NT2/D1 (cell line): ENCODE results near the gene TNFSF13.

Experiments used
- DNase-seq: peaks from one replicate; pipeline ENCODE4 v3.0.0-alpha.2; 2011; ENCODE audit warnings: low read depth, low spot score
- H3K27me3 ChIP-seq: 2 replicates; pipeline ENCODE4 v1.6.0; 2011; ENCODE audit warnings: mild to moderate bottlenecking; ENCODE audit not compliant: insufficient read length, insufficient read depth
- H3K36me3 ChIP-seq: 2 replicates; pipeline ENCODE4 v1.6.1; 2011; ENCODE audit warnings: mild to moderate bottlenecking, low read length, mixed read lengths; ENCODE audit not compliant: insufficient read depth, insufficient read length
- H3K4me1 ChIP-seq: 2 replicates; pipeline ENCODE4 v1.5.1; 2011; ENCODE audit not compliant: insufficient read depth, insufficient read length
- H3K4me3 ChIP-seq: 2 replicates; pipeline ENCODE4 v1.5.1; 2011; ENCODE audit warnings: low read depth; ENCODE audit not compliant: insufficient read length
- H3K9ac ChIP-seq: 2 replicates; pipeline ENCODE4 v1.6.0; 2011; ENCODE audit warnings: low read depth; ENCODE audit not compliant: insufficient read length
- H3K9me3 ChIP-seq: 2 replicates; pipeline ENCODE4 v1.5.1; 2011; ENCODE audit warnings: mild to moderate bottlenecking, low read length; ENCODE audit not compliant: insufficient read depth
- SUZ12 ChIP-seq: IDR thresholded peaks from 2 replicates; pipeline ENCODE4 v1.6.1; 2011; ENCODE audit not compliant: insufficient read length, insufficient read depth; ENCODE audit errors: extremely low read depth
- YY1 ChIP-seq: IDR thresholded peaks from 2 replicates; pipeline ENCODE4 v1.6.1; 2011; ENCODE audit not compliant: insufficient read length, insufficient read depth
- ZNF274 ChIP-seq: IDR thresholded peaks from 2 replicates; pipeline ENCODE4 v1.6.1; 2011; ENCODE audit warnings: mild to moderate bottlenecking, low read depth, low read length

The TNFSF13 gene, protein sequence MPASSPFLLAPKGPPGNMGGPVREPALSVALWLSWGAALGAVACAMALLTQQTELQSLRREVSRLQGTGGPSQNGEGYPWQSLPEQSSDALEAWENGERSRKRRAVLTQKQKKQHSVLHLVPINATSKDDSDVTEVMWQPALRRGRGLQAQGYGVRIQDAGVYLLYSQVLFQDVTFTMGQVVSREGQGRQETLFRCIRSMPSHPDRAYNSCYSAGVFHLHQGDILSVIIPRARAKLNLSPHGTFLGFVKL

DNA sequence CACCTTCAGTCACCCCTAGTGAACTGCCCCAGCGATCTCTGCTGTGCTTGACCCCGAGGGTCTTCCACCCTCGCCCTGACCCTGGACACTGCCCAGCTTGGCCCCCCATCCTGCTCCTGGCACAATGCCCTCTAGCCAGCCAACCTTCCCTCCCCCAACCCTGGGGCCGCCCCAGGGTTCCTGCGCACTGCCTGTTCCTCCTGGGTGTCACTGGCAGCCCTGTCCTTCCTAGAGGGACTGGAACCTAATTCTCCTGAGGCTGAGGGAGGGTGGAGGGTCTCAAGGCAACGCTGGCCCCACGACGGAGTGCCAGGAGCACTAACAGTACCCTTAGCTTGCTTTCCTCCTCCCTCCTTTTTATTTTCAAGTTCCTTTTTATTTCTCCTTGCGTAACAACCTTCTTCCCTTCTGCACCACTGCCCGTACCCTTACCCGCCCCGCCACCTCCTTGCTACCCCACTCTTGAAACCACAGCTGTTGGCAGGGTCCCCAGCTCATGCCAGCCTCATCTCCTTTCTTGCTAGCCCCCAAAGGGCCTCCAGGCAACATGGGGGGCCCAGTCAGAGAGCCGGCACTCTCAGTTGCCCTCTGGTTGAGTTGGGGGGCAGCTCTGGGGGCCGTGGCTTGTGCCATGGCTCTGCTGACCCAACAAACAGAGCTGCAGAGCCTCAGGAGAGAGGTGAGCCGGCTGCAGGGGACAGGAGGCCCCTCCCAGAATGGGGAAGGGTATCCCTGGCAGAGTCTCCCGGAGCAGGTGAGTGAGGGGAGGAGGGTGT lies at the start of gene TNFSF13:
Gene TNFSF13, plus strand, starts transcription at position 207 of the 776 bp plus-strand sequence. Its CDS starts 290 bp downstream, at position 497.
- H3K9ac ChIP-seq = peak within 1 kb of the TSS; percentile 74

DNA sequence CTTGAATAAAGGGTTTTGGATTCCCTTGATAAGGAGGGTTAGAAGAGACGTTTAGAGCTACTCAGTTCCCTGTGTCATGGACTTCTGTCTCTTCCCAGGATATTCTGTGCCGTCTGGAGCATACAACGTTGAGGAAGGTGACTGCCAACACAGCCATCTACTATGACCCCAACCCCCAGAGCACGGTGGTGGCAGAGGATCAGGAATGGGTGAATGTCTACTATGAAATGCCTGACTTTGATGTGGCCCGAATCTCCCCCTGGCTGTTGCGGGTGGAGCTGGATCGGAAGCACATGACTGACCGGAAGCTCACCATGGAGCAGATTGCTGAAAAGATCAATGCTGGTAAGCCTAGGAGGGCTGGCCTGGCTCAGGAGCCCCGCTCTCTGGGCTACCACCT lies 49.7 kb upstream of the TNFSF13 start:
- Histone ChIP-seq H3K36me3 (peaks cover 87% of the 10 kb centered on the region), H3K4me1 (no peaks in the 10 kb centered on the region), H3K4me3 (no peak overlapping the region), H3K9ac (no peak overlapping the region), H3K9me3 (no peaks in the 10 kb centered on the region), H3K27me3 (no peaks in the 10 kb centered on the region)
- DNase-seq = no peak
- TF ChIP-seq SUZ12 (no peak), YY1 (no peak), ZNF274 (no peak)

More for the DNA sequence above, at the start of gene TNFSF13:
- Histone ChIP-seq H3K4me1 (peaks cover 26% of the 10 kb centered on the region), H3K36me3 (peaks cover 11% of the 10 kb centered on the region), H3K9me3 (no peaks in the 10 kb centered on the region), H3K4me3 (peak within 1 kb of the TSS; percentile 8), H3K27me3 (no peaks in the 10 kb centered on the region)
- no peak for TF ChIP-seq ZNF274
- no peak for TF ChIP-seq YY1
- no peak for TF ChIP-seq SUZ12
- no peak for DNase-seq

DNA sequence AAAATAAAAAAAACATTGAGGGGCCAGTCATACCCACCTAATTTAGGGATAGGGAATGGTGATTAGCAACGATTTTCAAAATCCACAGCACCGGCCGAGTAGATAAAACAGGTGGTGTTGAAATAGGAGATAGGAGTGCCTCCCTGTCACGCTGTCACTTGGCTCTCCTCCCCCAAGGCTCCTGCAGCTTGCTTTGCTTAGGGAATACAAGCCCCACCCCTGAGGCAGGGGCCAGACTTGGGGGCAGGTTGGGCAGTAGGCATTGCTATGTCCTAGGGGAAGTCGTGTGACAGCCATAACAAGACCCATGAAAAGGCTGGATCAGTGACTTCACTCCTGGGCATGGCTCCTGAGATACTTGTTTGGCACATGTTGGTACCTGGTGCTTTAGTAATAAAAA lies 48.6 kb upstream of the TNFSF13 start:
- no peak for DNase-seq
- no peaks in the 10 kb centered on the region for H3K27me3 ChIP-seq
- TF ChIP-seq SUZ12 (no peak), YY1 (no peak), ZNF274 (no peak)
- no peak overlapping the region for H3K4me3 ChIP-seq
- H3K4me1 ChIP-seq = no peaks in the 10 kb centered on the region
- peaks cover 81% of the 10 kb centered on the region for H3K36me3 ChIP-seq
- no peaks in the 10 kb centered on the region for H3K9me3 ChIP-seq
- no peak overlapping the region for H3K9ac ChIP-seq

DNA sequence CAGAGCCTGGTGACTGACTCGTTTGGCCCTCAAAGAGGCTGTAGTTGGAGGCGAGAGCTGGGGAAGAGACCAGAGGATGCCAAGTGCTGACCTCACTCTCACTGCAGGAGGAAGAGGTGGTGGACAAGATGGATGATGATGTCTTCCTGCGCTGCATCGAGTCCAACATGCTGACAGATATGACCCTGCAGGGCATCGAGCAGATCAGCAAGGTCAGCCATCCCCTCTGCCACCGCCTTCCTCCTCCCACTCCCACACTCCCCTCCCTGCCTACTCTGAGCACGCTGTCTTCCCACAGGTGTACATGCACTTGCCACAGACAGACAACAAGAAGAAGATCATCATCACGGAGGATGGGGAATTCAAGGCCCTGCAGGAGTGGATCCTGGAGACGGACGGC lies 47.4 kb upstream of the TNFSF13 start:
- Histone ChIP-seq H3K9me3 (no peaks in the 10 kb centered on the region), H3K4me3 (no peak overlapping the region), H3K27me3 (no peaks in the 10 kb centered on the region), H3K9ac (no peak overlapping the region), H3K36me3 (peaks cover 84% of the 10 kb centered on the region), H3K4me1 (no peaks in the 10 kb centered on the region)
- DNase-seq = no peak
- TF ChIP-seq ZNF274 (no peak), SUZ12 (no peak), YY1 (no peak)

DNA sequence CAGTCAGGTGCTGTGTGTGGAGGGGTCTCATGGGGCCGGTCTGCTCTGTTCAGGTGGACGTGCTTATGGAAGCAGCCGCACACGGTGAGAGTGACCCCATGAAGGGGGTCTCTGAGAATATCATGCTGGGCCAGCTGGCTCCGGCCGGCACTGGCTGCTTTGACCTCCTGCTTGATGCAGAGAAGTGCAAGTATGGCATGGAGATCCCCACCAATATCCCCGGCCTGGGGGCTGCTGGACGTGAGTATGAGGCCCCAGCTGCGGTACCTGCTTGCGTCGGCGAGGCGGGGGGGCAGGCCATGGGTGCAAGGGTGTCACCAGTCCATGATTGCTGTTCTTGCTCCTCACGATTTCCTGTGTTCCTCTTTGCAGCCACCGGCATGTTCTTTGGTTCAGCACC lies 46.4 kb upstream of the TNFSF13 start:
- DNase-seq = no peak
- no peak overlapping the region for H3K9ac ChIP-seq
- H3K4me1 ChIP-seq = no peaks in the 10 kb centered on the region
- no peak overlapping the region for H3K4me3 ChIP-seq
- H3K36me3 ChIP-seq = peaks cover 75% of the 10 kb centered on the region
- H3K27me3 ChIP-seq = no peaks in the 10 kb centered on the region
- H3K9me3 ChIP-seq = no peaks in the 10 kb centered on the region
- no peak for TF ChIP-seq ZNF274
- no peak for TF ChIP-seq YY1
- TF ChIP-seq SUZ12 = no peak

DNA sequence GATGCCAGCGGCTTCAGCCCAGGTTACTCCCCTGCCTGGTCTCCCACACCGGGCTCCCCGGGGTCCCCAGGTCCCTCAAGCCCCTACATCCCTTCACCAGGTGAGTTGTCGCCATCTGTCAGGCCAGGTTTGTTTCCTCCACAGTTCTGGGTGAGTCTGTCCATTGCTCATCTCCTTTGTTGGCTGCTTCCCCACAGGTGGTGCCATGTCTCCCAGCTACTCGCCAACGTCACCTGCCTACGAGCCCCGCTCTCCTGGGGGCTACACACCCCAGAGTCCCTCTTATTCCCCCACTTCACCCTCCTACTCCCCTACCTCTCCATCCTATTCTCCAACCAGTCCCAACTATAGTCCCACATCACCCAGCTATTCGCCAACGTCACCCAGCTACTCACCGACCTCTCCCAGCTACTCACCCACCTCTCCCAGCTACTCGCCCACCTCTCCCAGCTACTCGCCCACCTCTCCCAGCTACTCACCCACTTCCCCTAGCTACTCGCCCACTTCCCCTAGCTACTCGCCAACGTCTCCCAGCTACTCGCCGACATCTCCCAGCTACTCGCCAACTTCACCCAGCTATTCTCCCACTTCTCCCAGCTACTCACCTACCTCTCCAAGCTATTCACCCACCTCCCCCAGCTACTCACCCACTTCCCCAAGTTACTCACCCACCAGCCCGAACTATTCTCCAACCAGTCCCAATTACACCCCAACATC lies 45.6 kb upstream of the TNFSF13 start:
- Histone ChIP-seq H3K36me3 (peaks cover 72% of the 10 kb centered on the region), H3K27me3 (no peaks in the 10 kb centered on the region), H3K4me3 (no peak overlapping the region), H3K4me1 (no peaks in the 10 kb centered on the region), H3K9me3 (no peaks in the 10 kb centered on the region), H3K9ac (no peak overlapping the region)
- DNase-seq = no peak
- TF ChIP-seq ZNF274 = no peak

DNA sequence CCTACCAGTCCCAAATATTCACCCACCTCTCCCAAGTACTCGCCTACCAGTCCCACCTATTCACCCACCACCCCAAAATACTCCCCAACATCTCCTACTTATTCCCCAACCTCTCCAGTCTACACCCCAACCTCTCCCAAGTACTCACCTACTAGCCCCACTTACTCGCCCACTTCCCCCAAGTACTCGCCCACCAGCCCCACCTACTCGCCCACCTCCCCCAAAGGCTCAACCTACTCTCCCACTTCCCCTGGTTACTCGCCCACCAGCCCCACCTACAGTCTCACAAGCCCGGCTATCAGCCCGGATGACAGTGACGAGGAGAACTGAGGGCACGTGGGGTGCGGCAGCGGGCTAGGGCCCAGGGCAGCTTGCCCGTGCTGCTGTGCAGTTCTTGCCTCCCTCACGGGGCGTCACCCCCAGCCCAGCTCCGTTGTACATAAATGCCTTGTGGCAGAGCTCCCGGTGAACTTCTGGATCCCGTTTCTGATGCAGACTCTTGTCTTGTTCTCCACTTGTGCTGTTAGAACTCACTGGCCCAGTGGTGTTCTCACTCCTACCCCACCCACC lies 44.6 kb upstream of the TNFSF13 start:
- H3K4me1 ChIP-seq = no peaks in the 10 kb centered on the region
- H3K9ac ChIP-seq = no peak overlapping the region
- no peaks in the 10 kb centered on the region for H3K9me3 ChIP-seq
- no peak for DNase-seq
- H3K27me3 ChIP-seq = no peaks in the 10 kb centered on the region
- no peak for TF ChIP-seq ZNF274
- no peak for TF ChIP-seq SUZ12
- TF ChIP-seq YY1 = no peak
- no peak overlapping the region for H3K4me3 ChIP-seq
- peaks cover 63% of the 10 kb centered on the region for H3K36me3 ChIP-seq
